Activated effector memory CD4-positive, alpha-beta T cell treated with anti-CD3 and anti-CD28 coated beads, Interleukin-2, amount 50 U/mL, for 16 hours (primary cell): ENCODE data around the gene GOLPH3L.
"Not testable (repeated sequence)": the region's sequence is repeated elsewhere in the genome, so short reads cannot be mapped to it uniquely, and the experiment has no call there.

Experiments used
- DNase-seq: peaks from one replicate; pipeline ENCODE4 v3.0.0-alpha.2; 2020

Gene GOLPH3L

DNA sequence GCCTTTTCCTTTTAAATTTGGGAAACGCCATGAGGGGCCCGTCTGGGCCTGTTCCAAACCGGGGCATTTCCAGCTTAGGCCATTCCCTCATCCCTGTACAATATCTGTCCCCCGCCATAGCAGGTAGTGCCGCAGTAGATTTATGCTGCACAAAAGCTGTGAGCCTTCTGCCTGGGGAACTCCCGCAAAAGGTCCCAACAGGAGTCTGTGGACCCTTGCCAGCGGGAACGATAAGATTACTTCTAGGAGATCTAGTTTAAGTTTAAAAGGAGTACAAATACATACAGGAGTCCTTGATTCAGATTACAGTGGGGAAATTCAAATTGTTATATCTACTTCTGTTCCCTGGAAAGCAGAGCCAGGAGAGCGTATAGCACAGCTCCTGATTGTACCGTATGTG is 42.3 kb downstream of the GOLPH3L start:
- DNase-seq: not testable (repeated sequence)

DNA sequence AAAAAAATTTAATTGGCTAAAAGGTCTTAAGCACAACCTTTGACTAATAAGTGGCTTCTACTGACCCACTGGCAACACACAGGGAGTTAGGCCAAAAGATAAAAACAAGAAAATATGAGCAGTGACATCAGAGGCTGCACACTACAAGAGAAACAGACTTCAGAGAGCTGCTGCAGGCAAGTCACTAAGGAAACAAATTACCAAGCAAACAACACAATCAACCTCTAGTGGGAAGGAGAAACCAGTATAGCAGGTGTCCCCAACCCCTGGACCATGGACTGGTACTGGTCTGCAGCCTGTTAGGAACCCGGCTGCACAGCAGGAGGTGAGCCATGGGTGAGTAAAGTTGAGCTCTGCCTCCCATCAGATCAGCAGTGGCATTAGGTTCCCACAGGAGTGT is 46.8 kb downstream of the GOLPH3L start:
- no peak for DNase-seq

DNA sequence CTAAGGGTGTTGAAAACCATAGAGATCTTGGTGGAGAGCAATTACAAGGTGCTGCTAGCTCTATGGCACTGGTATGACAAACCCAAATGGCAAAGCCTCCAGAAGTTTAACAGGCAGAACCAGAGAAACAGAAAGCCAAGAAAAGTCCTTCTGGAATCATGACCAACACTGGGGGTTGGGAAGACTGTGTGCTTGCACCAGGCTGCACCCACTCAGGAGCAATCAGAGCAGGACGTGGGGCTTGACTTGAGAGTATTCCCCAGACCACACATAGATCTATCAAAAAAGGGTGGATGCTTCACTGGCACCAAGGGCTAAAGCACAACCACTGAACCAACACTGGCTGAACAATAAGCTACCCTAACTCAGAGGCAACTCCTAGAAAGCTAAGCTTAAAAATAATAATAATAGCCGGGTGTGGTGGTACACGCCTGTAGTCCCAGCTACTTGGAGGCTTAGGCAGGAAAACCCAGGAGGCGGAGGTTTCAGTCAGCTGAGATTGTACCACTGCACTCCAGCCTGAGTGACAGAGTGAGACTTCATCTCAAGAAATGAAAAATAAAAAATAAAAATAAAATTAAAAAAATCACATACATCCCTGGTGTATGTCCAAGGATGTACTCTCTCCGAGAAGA is 47.4 kb downstream of the GOLPH3L start:
- DNase-seq: no peak

DNA sequence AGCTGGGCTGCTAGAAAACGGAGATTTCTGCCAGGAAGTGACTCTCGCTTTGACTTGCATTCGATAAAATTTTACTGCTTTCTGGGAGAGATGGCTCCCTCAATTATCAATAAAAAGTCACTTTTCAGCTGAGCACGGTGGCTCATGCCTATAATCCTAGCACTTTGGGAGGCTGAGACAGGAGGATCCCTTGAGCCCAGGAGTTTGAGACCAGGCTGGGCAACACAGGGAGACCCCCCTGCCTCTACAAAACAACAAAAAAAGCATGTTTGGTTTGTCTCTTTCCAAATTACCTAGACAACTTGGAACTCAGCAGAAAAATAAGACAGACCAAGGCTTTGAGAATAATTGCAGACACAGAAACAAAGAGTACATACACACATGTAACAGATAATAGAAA is 54.7 kb downstream of the GOLPH3L start:
- no peak for DNase-seq

DNA sequence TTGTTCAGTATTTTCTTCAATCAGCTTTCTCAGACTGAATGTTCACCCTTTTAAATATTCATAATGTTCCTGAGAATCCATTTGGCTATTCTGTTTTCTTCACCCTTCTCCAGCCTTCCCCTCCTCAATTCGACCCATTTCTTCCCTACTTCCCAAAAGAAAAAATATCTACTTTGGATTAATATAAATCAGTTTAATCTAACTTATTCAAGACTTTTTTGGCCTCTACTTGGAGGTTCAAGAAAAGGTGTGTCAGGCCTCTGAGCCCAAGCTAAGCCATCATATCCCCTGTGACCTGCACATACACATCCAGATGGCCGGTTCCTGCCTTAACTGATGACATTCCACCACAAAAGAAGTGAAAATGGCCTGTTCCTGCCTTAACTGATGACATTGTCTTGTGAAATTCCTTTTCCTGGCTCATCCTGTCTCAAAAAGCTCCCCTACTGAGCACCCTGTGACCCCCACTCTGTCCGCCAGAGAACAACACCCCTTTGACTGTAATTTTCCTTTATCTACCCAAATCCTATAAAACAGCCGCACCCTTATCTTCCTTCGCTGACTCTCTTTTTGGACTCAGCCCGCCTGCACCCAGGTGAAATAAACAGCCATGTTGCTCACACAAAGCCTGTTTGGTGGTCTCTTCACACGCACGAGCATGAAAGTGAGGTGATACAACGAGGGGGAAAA is 55.7 kb downstream of the GOLPH3L start:
- not testable (repeated sequence) for DNase-seq

DNA sequence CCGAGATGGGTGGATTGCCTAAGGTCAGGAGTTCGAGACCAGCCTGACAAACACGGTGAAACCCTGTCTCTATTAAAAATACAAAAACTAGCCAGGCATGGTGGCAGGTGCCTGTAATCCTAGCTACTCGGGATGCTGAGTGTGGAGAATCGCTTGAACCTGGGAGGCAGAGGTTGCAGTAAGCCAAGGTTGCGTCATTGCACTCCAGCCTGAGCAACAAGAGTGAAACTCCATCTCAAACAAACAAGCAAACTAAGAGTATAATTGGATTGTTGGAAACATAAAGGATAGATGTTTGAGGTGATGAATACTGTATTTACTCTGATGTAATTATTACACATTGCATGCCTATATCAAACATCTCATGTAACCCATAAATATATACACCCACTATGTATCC is 58.5 kb downstream of the GOLPH3L start:
- not testable (repeated sequence) for DNase-seq

DNA sequence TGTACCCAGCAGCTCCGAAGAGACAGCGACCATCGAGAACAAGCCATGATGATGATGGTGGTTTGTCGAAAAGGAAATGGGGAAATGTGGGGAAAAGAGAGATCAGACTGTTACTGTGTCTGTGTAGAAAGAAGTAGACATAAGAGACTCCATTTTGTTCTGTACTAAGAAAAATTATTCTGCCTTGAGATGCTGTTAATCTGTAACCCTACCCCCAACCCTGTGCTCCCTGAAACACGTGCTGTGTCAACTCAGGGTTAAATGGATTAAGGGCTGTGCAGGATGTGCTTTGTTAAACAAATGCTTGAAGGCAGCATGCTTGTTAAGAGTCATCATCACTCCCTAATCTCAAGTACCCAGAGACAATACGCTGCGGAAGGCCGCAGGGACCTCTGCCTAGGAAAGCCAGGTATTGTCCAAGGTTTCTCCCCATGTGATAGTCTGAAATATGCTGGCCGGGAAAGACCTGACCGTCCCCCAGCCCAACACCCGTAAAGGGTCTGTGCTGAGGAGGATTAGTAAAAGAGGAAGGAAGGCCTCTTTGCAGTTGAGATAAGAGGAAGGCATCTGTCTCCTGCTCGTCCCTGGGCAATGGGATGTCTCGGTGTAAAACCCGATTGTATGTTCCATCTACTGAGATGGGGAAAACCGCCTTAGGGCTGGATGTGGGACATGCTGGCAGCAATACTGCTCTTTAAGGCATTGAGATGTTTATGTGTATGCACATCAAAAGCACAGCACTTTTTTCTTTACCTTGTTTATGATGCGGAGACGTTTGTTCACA is 61.9 kb downstream of the GOLPH3L start:
- not testable (repeated sequence) for DNase-seq

DNA sequence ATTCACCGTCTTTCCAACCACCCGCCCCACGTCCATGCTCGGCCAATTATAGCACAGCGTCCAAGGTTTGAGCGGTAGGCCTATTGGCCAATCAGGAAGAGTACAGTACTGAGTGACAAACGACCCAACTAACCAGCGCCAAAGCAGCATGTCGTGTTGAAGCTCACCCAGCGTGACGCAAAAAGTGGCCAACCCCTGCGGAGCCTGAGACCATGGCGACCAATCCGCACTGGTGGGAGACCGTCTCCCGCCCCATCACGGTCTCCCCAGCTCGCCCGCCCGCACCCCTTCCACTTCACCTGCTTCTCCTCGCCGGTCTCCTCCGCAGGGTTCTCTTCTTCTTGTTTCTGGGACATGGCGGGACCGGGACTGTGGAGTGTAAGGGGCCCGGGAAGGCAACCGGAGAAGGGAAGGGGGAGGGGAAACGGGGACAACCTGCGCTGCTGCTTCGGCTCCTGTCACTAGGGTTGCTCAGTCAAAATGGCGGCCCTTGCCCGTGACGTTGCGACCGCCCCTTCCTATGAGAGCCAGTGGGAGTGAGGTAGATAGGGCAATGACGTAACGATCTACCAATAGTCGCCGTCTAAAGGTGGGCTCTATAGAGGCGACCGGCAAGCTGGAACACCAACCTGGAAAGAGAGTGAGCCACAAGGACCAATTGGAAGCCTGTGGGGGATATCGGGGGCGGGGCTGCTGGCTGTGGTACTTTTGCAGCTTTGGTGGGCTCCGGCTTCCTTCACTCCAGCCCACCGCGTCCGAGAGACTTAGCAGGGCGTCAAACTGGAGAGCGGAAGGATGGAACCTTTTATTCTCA is 67.6 kb downstream of the GOLPH3L start, which contains the start of gene ENSA:
TSS of gene ENSA (minus strand) at position 498 of the 814 bp plus-strand sequence. CDS start at position 356, 142 bp downstream.
- peak; percentile 98 for DNase-seq

DNA sequence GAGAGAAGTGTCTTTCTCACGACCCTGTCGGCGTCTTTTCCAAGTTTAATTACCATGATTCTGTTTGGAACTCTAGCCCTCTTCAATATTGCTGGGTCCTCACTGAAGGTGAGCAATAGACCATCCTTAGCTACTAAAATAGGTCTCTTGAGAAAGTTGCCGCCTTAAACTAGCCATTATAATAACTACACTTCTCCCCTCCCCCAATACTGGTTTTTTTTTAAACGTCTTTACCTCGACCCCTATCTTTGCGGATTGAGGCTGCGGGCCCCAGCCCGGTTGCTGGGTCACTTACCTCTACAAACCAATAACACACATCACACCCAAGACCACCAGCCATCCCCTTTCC is 68.2 kb downstream of the GOLPH3L start:
- DNase-seq: no peak

DNA sequence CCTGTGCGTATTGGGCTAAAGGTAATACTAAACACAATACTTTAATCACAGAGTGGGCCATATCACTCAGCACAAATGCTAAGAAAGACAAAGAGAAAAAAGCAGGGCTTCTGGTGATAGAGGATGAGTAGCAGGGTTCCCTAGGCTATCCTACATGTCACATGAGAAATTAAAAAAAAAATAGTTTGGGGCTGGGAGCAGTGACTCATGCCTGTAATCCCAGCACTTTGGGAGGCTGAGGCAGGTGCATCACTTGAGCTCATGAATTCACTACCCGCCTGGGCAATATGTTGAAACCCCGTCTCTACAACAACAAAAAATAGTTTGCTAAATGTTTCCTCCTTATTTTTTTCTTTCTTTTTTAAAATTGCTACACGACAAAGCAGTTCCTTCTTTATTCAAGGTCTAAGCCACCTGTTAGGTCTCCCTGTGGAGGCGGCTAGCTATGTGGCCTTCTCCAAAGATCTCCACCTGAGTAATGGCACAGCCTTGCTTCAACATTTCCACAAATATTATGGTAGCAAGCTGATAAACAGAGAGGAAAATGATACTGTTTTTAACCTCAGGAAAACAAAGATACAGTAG is 69.0 kb downstream of the GOLPH3L start:
- no peak for DNase-seq

DNA sequence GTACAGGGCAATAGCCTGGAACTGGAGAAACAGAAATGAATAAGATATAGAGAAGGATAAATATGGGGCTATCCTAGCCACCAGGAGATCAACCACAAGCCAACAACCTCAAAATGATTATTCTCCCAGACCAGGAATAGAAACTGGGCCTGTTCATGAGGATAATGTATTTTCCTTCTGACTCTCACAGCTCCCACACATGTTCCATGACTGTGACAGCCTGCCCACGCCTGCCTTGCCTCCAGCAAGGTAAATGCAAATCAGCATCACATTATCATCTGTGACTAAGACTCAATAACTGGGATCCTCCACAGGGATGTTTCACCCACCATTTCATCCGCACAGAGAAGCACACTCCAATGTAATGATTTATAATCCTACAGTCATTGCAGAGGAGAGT is 70.8 kb downstream of the GOLPH3L start:
- DNase-seq: peak; percentile 69

DNA sequence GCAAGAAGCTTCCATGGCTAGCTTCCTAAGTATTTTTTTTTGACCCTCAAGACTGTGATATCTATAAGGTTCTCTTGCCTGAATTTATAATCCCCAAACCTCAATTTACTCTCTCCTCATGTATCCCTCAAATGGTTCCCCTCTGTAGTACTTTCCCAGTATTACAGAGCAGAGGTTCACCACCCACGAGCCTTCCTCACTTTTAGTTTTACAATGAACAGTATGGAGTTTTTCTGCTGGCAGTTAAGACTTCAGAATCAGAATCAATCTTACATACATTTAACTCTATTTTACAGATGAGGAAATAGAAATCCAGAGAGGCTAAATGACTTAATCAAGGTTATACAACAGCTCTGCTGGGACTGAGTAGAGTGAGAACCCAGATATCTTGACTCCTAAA is 72.4 kb downstream of the GOLPH3L start:
- DNase-seq: not testable (repeated sequence)

DNA sequence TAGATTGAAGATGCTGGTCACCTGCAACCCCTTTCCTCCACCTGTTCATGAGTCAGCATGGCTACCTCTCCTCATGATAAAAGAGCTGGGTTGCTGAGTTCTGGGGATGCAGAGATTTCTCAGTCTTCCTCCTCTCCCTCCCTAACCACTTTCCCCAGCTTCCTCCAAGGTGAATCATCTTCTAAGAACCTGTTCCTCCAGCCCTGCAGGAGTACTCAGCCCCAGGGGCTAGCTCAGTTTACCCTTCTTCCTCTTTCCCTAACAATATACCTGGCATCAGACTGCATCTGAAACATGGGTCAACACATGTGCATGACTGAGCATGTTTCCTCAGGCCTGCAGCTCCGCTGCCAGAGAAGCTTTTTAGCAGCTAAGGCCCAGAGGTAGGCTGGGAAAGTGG is 72.8 kb downstream of the GOLPH3L start:
- DNase-seq: not testable (repeated sequence)

DNA sequence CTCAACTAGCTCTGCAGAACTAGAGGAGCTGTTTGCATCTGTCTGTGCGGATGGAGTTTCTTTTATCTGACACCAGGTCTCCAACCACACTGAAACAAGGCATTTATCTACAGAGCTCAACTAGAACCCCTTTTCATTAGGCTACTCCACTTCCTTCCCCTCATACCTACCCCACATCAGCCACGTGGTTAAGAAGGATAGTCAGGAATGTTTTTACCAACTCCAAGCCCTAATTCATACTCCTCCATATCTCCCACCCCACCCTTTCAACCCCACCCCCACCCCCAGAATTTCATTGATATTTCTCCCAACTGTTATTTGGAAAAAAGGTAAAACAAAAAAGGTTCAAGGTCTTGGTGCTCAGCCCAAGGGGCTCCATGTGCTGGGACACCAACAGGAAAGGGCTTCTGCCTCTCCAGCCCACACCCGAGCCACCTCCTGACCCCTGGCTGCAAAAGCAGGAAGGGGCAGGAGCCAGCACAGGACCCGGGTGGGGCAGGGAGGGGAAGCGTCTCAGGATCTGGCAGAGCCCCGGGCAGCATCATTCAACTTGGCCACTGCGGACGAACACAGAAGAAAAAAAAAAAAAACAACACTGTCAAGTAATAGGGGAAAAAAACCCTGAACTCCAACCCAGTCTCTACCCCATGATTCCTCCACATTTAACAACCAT is 74.5 kb downstream of the GOLPH3L start:
- no peak for DNase-seq

DNA sequence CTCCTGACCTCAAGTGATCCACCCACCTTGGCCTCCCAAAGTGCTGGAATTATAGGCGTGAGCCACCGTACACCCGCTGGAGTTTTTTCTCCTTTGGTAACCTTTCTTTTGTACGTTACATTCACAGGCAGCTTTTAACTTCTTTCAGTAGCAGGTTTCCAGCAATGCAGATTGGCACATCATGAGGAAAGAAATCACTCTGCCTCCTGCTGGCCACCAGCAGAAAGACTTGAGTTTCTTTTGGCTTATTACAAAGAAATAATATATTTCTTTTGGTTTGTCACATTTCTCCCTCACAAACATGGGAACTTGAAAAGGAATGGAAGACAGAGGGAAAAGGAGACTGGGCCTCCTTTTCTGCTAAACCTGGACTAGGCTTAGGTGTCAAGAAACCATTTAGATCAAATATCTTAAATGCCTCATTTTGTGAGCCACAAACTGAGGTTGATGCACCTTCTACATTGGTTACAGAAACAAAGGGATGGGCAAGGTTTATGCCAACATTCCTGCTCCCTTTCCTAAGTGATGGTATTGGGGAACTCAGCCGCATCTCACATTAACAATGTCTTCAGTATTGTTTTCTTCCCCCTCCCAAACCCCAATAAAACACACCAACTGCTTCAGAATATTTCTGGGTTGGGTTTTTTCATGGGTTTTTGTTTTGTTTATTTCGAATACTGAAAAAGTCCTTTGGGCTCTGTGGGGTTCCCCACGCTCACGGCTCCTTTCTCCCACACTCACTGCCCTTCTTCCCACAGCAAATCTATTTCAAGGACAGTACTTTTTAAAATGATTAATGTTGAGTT is 75.3 kb downstream of the GOLPH3L start:
- peak; percentile 83 for DNase-seq

DNA sequence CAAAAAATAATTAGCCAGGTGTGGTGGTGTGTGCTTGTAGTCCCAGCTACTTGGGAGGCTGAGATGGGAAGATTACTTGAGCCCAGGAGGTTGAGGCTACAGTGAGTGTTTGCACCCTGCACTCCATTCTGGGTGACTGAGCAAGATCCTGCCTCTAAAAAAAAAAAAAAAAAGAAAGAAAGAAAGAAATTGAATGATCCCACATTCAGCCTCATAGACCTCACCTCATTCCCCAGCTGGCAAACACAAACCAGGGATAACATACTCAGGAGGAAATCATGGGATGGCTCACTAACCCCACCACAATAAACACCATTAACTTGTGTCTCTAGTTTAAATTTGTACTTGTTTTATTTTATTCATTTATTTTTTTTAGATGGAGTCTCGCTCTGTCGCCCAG is 76.0 kb downstream of the GOLPH3L start:
- no peak for DNase-seq

DNA sequence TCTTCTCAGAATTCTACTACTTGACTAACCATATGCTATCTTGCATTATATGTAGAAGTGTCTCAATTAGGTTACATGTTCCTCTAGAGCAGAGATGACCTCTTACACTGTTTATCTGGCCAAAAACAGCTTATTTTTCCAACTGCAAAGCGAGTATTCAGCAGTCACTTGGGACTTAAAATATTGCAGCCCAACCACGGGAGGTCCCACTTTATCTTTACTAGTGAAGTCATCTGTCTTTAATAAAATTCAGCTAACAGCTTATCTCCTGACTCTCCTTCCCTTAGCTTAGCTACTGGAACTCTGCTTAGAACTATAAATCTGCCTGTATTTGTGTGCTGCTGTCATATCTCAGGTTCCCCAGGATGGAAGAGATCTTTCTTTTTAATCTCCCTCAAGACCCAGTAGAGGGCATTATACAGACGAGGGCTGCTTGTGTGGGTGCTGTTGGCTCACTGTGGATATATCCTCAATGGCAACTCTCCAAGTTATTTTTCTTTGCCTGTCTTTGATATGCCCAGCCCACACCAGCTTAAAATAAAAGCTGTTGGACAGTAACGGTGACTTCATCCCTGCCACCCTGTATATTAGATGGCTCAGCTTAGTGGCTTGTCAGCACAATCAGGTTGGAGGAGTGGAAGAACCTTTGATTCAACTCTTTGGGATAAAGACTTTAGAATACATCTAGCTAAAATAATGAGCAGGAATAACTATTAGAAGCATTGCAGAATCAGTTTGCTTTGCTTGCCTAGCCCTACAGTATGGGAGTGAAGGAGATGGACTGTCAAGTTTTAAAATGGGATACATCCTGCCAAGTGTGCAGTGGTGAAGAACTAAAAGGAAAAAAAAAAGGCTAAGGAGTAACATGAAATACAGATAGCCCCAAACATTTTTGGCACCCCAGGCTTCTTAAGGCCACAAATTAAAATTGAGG is 77.1 kb downstream of the GOLPH3L start:
- DNase-seq: no peak

DNA sequence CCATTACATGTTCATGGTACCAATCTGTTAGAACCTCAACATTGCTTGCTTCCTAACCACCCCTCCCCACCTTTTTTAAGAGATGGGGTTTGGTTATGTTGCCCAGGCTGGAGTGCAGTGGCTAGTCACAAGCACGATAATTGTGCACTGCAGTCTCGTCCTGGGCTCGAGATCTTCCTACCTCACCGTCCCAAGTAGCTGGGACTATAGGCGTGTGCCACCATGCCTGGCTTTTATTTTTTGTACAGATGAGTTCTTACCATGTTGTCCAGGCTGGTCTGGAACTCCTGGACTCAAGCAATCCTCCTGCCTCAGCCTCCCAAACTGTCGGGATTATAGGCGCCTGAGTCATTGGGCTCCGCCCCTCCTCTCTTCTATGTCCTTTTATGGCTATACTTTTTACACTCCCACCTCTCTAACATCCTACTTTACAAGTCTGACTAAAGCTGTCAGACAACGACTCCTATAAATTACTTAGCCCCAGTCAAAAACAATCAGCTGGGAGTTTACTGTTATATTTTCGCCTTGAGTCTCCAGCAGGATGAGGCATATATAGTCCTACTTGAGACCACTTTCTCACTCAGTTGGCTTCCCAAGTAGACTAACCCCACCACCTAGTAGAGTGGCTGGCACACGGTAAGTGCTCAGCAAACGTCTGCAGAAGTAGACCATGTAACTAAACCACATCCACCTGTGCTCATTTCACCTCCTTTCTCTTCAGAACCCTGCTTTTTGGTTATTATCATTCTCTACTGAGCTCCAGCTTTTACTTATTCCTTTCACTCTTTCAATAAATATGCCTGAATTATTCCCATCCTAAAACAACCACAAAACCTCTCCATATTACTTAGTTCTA is 81.4 kb downstream of the GOLPH3L start:
- DNase-seq: no peak
